OCI-M2 (cell line): ENCODE measurements around the gene DSCAM.
"Not testable (repeated sequence)": the region's sequence is repeated elsewhere in the genome, so short reads cannot be mapped to it uniquely, and the experiment has no call there.

Experiments
- DNase-seq: peaks from one replicate; lab custom pipeline; 2025; ENCODE audit not compliant: unreplicated experiment; lab: John Stamatoyannopoulos, UW

Gene DSCAM

DNA sequence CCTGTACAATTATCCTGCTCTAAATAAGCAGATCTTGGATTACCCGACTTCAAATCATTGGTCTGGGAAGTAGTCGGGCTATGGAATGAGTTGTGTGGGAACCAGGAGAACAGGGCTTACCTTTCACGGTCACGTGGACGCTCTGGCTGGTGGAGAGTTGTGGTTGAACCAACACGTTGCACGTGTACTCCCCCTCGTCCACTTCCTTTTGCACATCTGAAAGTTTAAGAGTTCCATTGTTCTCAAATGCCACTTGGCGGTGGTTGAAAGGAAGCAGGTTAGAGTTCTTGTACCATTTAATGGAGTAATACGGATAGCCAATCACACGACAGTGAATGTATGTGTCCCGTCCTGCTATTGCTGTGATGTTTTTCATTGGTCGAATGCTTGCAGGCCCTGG lies 509.0 kb downstream of the DSCAM start:
- DNase-seq: no peak

DNA sequence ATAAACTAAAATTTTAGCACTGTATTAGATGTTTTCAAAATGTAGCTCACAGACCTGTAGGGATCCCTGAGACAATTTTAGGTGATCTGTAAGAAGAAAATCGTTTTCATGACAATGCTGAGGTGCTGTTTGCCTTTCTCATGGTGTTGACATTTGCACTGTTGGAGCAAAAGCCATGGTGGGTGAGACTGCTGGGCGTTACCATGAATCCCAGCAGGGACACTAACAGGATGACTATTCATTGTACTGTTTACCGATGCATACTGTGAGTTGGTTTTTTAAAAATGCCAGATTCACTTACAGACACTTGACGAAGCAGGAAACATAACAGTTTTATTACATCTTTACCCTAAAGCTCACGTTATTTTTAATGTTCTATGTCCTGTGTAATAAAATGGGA lies 511.3 kb downstream of the DSCAM start:
- no peak for DNase-seq

DNA sequence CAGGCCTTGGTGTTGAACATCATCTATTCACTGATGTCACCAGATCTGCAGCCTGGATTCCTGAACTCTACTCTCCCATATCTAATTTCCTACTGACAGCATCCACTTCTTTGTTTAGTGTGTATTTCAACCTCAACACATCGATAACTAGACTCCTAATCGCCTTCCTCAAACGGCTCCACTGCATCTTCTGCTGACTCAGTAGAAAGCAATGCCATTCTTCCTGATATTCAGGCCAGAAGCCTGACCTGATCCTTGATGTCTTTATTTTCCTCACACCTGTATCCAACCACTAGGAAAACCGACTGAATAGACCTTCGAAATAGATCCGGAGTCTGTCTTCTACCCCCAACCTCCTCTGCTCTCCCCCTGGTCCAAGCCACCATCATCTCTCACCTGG lies 512.8 kb downstream of the DSCAM start:
- DNase-seq: no peak

DNA sequence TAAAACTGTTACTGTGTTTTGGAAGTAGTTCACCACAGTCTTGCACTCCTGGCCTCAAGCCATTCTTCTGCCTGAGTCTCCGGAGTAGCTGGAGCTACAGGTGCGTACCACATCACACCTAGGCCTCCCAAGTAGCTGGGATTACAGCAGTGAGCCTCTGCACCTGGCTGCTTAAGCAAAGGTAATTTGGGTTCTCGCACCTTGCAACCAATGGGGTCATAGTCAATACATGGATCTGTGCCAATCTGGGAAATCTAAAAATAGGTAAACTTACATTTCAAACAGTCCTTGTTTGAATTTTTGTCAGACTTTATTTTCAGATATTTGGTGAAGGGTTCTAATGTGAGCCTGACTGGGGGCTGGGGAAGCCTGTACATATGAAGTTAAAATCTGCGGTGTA lies 513.2 kb downstream of the DSCAM start:
- no peak for DNase-seq

DNA sequence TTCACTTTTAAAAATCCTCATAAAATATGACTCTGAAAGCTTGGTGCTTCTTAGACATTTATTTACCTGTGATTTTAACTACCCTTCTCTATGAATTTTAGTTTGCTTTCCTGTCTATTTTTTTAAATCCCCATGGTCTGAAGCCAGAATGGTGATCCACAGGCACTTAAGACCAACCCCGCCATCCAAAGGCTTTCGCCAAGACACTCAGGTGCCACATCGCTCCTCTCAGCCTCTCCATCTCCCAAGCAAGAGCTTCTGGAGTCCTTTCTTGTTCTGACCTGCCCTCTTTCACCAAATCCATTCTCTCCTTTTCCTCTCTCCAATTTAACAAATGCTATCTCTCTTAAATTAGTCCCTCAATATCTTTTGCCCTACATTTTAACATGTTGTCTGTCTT lies 515.2 kb downstream of the DSCAM start:
- no peak for DNase-seq

DNA sequence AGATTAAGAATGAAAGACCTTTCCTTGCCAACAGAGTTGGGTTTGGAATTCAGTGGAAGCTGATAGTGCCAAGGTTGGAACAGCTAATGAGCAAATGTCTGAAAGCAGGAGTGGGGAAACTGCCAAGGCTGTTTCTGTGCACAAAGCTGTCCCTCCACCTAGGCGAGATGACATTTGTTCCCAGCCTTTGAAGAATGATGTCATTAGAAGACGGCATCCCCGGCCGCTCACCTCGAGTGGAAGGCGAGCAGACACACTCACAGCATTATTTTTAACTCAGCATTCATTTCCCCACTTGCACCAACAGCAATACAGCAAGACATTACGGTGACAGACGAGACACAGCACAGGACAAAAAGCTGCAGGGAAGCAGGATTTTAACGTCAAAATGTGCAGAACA lies 515.8 kb downstream of the DSCAM start:
- DNase-seq: no peak

DNA sequence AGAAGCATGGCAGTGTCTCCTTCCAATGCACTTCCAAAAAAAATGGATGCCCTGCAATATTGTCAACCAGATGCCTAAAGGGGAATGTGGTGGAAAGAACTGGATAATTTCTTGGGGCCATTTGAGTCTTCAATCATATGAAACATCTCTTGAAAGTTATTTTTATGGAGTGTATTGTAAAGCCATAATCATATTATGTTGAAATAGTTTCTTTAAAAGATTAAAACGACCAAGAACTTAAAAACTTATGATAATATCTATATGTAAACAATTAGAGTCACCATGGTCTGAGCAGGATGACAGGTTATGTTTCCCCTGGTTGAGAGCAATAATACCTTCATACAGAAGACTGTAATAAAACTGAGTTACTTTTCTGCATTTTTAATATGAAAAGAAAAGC lies 522.6 kb downstream of the DSCAM start:
- no peak for DNase-seq

DNA sequence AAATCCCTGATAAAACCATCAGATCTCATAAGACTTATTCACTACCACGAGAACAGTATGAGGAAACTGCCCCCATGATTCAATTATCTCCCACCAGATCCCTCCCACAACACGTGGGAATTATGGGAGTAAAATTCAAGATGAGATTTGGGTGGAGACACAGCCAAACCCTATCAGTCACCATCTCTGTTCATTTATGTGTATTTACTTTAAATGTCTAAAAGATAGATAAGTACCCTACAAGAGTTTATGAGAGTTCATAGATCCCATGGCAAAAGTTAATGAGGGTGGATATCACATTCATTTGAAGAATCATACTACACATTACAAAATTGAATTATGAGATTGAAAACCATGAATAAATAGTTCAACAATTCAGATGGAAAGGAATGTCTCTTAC lies 526.2 kb downstream of the DSCAM start:
- DNase-seq: not testable (repeated sequence)

DNA sequence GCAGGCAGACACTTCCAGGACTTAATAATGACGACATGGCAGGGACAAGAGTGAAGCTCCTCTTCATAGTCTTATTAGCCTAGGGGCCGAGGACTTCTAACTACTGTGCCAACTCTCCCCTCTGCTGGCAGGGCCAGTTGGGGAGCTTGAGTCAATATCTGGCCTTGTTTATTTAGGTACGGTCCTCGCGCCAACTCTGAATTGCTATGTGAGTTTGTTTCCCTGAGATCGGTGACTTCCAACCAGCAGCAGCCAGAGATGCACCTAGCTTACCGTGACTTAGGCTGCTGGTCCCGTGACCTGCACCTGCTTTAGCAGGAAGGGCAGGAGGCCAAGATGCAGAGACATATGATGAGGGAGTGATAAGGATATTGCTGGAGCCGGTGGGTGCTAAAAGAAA lies 528.6 kb downstream of the DSCAM start:
- DNase-seq: no peak

DNA sequence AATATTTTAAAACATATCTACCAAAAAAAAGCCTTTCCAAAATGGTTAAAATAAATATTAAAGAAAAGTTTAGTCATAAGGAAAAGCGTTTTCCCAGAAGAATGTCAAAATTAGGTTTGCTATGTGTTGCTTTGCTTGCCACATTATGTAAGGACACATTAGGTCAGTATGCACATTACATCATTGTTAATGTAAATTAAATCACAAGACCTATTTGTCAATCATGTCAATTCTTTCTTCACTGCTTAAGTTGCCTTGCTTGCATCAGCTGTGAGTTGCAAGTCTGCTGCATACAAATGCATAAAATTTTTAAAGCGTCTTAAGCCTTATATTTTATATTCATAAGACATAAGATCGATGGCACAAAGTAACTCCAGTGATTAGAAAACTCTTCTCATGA lies 530.9 kb downstream of the DSCAM start:
- no peak for DNase-seq

DNA sequence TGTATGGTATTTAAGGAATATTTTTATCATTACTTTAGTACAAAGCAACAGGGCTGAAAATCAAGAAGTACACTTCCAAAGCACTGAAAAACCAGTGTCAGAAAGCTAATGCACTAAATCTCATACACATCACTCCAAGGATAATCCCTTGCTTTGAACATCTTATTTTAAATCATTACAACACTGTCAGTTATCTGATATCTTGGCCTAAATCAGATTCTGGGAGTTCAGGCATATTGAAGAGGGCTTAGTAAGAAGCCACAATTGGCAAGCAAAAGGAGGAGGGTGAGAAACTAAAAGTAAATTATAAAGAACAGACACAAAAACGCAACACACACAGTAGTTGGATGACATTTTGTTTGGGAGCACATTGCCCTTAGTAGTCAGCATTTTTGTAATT lies 531.3 kb downstream of the DSCAM start:
- DNase-seq: no peak

DNA sequence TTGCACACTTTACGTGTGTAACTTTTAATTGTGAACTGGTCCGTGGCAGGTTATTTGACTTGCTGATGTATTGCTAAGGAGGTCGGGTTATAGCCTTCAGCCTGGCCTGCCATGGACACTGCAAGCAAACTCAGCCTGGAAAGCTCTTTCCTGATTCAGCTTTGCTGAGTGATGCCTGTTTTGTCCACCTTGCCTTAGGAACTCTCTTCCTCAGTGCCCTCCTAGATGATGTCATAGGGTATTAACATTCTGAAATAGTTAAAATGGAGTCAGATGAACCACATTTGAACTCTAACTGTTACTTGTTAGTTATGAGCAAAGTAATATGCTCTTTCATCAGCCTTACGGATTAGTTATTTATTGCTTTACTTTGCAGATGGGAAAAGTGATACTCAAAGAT lies 533.7 kb downstream of the DSCAM start:
- DNase-seq: no peak

DNA sequence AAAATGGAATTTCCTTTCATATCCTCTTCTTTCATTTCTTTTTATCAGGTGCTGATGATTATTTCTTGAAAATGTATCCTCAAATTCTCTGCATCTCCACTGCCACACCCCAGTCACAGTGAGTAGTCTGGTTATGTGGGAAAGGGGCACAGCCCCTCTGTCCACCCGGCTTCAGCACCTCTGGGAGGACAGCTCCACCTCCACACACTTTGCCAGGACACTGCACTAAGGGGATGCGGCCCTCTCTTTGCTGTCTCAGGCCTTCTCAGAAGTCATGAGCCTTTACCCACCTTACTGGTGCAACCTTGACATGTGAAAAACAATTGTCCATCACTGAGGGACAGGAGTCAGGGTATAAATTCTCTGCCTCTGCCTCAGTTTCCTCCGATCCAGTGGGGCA lies 546.7 kb downstream of the DSCAM start:
- DNase-seq: no peak

DNA sequence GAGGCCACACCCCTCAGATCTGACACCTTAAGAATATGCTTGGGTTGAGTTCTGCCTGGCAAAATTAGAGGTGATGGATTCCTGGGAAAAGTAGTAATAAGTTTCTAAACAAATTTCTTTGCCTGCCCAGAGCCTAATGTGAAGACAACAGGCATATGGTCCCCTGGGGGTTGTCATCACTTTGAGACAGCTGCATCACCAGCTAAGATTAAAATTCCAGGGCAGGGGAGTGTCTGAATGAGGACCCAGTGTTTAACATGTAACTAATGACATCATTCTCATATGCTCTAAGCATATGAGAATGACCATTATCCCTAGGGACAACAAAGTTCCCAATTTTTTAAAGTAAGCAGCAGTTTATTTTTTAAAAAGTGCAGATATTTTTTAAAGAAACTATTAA lies 547.5 kb downstream of the DSCAM start:
- no peak for DNase-seq

DNA sequence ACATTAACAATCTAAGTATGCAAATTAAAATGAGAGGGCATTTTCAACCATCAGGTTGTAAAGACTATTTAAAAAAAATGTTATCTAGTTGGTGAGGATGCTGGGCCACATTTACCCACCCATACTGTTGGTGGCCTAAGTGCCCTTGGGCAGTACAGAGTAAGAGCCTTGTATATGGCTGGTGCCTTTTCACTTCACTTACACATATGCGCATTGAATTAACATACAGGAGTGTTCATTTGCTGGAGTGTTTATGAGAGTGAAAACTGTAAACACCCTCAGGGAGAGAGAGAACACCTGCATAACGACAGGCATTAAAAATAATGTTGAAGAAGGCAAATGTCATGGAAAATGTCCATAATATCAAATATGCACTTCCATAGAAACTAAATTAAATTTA lies 552.6 kb downstream of the DSCAM start:
- DNase-seq: no peak

DNA sequence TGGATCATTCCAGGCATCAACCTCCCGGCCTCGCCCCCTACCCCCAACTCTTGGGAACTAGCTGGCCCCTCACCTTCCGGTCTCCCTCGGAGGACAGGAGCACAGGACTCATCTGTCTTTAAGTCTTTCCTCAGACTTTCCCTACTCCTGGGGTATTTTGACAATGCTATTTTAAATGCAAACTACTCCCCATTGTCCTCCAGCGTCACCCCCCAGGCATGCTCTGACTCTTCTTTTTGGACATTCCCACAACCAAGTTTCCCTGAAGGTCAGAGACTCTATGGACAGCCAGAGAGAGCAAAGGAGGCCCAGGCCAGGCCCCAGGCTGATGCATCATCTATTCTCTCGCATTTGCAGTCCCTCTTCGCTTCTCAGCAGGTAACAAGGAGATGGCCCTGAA lies 555.4 kb downstream of the DSCAM start:
- DNase-seq: no peak

DNA sequence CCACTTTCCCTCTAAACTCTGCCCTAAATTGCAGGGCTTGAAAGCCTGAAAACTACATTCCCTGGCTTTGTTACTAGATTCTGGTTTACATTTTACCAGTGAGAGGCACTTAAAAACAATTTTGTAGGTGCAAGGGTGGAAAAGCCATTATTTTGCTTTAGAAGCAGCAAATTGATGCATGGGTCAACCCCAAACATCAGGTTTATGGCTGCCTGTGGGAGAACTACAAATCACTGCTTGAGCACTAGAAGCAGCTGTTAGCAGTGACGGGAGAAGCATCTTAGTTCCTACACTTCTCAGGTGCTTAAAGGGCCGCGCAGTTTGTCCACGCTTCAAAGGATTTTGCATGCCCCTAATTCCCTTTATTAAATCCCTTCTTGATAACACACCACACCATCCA lies 562.5 kb downstream of the DSCAM start:
- no peak for DNase-seq

DNA sequence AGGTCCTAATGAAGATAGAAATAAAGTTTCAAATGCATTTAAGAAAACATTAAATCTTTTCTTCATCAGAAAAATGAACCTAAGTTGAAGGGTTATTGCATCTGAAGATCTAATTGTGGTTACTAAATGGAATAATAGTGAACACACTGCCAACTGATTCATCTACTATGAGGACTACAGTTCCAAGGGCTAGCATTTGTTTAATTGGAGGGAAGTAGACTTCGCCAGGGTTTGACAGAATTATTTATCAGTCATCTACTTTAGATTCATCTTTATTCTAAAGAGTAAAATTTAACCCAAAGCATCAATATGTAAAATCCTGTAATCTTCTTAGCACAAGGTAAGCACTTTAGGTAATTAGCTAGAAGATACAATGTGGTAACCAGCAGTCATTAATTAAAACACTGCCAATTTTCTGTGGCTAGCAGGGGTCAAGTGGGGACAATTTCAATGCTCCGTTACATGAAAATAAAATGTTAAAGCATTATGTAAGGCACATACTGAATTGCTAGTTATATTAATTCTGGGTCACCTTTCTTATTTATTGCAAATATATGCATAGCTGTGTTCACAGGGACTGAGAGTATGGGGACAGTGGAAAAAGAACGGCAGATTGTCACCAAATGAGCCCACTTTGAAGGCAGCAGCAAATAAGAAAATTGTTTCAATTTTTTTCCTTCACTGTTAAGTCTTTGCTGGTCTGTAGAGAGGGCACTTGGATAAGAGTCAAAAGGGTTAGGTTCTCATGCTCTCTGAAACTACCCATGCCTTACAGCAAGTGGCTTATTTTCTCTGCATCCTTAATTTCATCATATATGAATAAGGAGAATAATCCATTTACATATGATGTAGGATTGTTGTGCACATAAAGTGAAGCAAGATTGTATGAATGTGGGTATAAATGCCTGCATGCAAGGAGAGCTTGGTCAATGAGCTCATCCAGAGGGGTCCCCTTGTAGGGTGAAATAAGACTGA lies 563.8 kb downstream of the DSCAM start:
- DNase-seq: no peak

DNA sequence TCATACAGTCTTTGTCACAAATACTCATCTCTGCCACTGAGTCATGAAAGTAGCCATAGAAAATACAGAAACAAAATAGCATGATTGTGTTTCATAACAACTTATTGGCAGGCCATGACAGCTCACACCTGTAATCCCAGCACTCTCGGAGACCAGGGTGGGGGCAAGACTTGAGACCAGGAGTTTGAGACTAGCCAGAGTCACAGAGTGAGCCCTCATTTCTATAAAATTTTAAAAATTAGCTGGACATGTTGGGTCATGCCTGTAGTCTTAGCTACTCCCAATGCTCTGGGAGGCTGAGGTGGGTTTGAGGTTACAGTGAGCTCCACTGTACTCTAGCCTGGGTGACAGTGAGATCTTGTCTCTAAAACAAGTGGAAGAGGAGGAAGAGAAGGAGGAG lies 568.6 kb downstream of the DSCAM start:
- no peak for DNase-seq

DNA sequence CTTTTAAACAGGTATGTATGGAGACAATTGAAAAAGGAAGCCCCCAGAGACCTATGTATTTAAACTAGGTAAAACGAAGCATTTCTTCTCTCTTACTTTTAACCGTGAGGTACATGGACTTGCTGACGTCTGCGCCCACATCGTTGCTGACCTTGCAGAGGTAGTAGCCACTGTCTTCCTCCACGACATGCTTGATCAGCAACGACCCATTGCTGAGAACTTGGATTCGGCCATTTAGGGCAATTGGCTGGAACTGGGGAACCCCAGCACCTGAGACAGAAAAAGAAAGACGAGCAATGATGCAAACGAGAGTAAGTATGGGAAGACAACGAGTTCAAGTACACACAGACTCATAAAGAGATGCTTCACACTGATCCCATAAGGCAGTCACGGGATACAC lies 571.0 kb downstream of the DSCAM start:
- DNase-seq: no peak

DNA sequence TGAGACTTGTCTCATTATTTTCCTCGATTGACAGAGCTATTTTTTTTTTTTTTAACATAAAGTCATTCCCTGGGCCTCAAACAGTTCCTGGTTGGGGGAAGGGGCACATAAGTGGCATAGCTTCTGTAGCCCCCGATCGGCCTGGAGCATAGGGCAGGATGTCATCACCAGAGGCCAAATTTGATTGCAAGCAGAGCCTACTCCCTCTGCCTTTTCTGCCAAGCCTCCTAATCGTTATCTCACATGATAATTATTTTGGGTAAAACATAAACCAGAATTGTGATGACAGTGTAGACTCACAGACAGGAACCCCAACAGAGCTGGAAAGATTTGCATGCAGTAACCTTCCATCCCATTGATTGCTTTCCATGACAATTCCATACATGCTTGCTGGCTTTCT lies 574.9 kb downstream of the DSCAM start:
- no peak for DNase-seq

DNA sequence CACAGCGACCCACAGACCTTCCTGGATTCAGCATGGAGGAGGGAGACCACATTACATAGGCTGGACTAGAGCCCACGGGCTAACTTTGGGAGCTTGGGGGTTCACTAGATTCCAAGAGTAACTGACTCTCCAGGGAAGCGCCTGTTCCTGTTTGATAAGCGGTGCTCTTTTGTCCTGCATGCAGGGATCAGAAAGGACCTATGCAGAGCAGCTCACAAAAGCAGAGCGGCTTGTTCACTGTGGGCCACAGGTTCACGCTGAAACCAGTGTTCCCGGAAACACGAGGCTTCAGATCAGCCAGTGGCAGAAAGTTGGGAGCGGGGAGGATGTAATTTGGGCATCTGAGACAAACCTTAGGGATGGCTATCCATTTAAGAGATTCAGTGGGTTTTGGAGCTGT lies 575.8 kb downstream of the DSCAM start:
- no peak for DNase-seq

DNA sequence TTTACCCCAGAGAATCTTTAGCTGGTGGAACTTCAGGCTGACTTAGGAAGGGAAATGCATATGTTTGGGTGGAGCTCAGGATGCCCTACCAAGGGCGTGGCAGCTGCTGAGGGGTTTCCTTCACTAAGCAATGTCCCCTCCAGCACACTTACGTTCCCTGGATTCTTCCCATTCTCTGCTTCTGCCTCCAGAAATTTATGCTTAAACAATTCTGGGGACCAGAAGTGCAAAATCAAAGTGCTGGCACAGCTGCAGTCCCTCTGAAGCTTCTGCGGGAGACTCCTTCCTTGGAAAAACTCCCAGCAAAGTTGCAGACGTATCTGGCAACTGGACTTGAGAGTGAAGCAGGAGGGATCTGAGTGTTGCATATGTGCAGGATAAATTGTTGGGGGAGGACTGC lies 576.9 kb downstream of the DSCAM start:
- DNase-seq: no peak
